PC-3 (cell line): ENCODE results near the gene TOMM40L. TPM values are rescaled to one million over a fixed set of nuclear protein-coding genes. Genes with fewer than 3 reads are reported as not detected.
A peak's percentile ranks its signal among the peaks of the same experiment; 100 is the strongest.

ENCODE experiments used
- ATAC-seq: fragments of 200-7000 bp; cut with Tn5 transposase; 2 replicates; pipeline ENCODE4 v1.9.1; 2020; ENCODE audit warnings: mild to moderate bottlenecking, moderate library complexity
- BruUV-seq: library from RNA; stranded (reverse); fragments of 400-500 nt; replicated peaks from 2 replicates; lab custom pipeline; 2021; lab: Mats Ljungman, UMichigan
- CTCF ChIA-PET: fragments of 300-600 bp; sonication (Branson Sonifier 250); formaldehyde crosslinking; loops from one replicate; lab custom pipeline; 2022; ENCODE audit warnings: antibody characterized with exemption; lab: Charles Lee
- POLR2A ChIA-PET: fragments of 300-600 bp; sonication (Branson Sonifier 250); formaldehyde crosslinking; loops from one replicate; lab custom pipeline; 2022; ENCODE audit warnings: antibody characterized with exemption; ENCODE audit not compliant: unreplicated experiment; lab: Charles Lee
- DNase-seq: peaks from one replicate; pipeline ENCODE4 v3.0.0-alpha.2; 2015
- H2AFZ ChIP-seq: fragments of 300-600 bp; sonication (generic); 2 replicates; pipeline ENCODE4 v1.6.0; 2016; ENCODE audit warnings: antibody characterized with exemption, low read length
- H3F3A ChIP-seq: fragments of 300-600 bp; sonication (generic); one replicate; pipeline ENCODE4 v1.6.0; 2017; ENCODE audit warnings: antibody characterized with exemption, low read length, control low read depth, mild to moderate bottlenecking; ENCODE audit not compliant: unreplicated experiment
- H3K27ac ChIP-seq: fragments of 300-600 bp; sonication (generic); 2 replicates; pipeline ENCODE4 v1.5.1; 2016; ENCODE audit warnings: mild to moderate bottlenecking, low read length
- H3K27me3 ChIP-seq: fragments of 300-600 bp; sonication (generic); 2 replicates; pipeline ENCODE4 v1.6.1; 2016; ENCODE audit warnings: low read length, mixed read lengths
- H3K36me3 ChIP-seq: fragments of 300-600 bp; sonication (generic); 2 replicates; pipeline ENCODE4 v1.6.1; 2016; ENCODE audit warnings: low read depth, mixed run types, low read length, mixed read lengths
- H3K4me1 ChIP-seq: fragments of 300-600 bp; sonication (generic); 2 replicates; pipeline ENCODE4 v1.5.1; 2016; ENCODE audit warnings: low read length; ENCODE audit not compliant: insufficient read depth
- H3K4me2 ChIP-seq: fragments of 300-600 bp; sonication (generic); 2 replicates; pipeline ENCODE4 v1.6.0; 2016; ENCODE audit warnings: low read length
- H3K4me3 ChIP-seq: fragments of 300-600 bp; sonication (generic); 2 replicates; pipeline ENCODE4 v1.5.1; 2016; ENCODE audit warnings: mild to moderate bottlenecking, low read length, mixed read lengths
- H3K79me2 ChIP-seq: fragments of 300-600 bp; sonication (generic); 2 replicates; pipeline ENCODE4 v1.6.1; 2017; ENCODE audit warnings: low read length, mixed read lengths
- H3K9ac ChIP-seq: fragments of 300-600 bp; sonication (generic); 2 replicates; pipeline ENCODE4 v1.6.0; 2016; ENCODE audit warnings: mild to moderate bottlenecking, low read length
- H3K9me2 ChIP-seq: fragments of 300-600 bp; sonication (generic); replicated peaks from 2 replicates; pipeline ENCODE4 v1.6.1; 2016; ENCODE audit warnings: mixed run types, low read length, mixed read lengths
- H3K9me3 ChIP-seq: fragments of 300-600 bp; sonication (generic); 2 replicates; pipeline ENCODE4 v1.6.1; 2016; ENCODE audit warnings: low read length, mixed read lengths
- H4K20me1 ChIP-seq: fragments of 300-600 bp; sonication (generic); 2 replicates; pipeline ENCODE4 v1.6.1; 2016; ENCODE audit warnings: low read length, mixed read lengths
- EZH2 ChIP-seq: fragments of 300-600 bp; sonication (generic); IDR thresholded peaks from one replicate; pipeline ENCODE4 v1.6.1; 2017; ENCODE audit warnings: antibody characterized with exemption, mild to moderate bottlenecking, low read length; ENCODE audit not compliant: unreplicated experiment
- EZH2phosphoT487 ChIP-seq: fragments of 300-600 bp; sonication (generic); IDR thresholded peaks from 2 replicates; pipeline ENCODE4 v1.6.1; 2018; ENCODE audit warnings: mild to moderate bottlenecking, antibody characterized with exemption, low read length, borderline replicate concordance
- intact Hi-C: fragments of 100-400 bp; cut with micrococcal nuclease; formaldehyde crosslinking; loops from 2 replicates; pipeline ENCODE4 v1.9.0; 2023
- total RNA-seq: library from RNA; depleted of rRNA; stranded (reverse); fragments of >200 nt; gene quantifications from 2 replicates; pipeline ENCODE4 v1.2.3, GENCODE V29; 2014
- TF ChIP-seq, protein P1 (sequence below): fragments of 300-600 bp; sonication (generic); conservative IDR thresholded peaks from 2 replicates; pipeline ENCODE4 v1.5.1; 2017; ENCODE audit warnings: antibody characterized with exemption, low read depth, mild to moderate bottlenecking, low read length

Gene TOMM40L
- total RNA-seq, 1 experiment from 2014 or later, result 23.2 TPM

DNA sequence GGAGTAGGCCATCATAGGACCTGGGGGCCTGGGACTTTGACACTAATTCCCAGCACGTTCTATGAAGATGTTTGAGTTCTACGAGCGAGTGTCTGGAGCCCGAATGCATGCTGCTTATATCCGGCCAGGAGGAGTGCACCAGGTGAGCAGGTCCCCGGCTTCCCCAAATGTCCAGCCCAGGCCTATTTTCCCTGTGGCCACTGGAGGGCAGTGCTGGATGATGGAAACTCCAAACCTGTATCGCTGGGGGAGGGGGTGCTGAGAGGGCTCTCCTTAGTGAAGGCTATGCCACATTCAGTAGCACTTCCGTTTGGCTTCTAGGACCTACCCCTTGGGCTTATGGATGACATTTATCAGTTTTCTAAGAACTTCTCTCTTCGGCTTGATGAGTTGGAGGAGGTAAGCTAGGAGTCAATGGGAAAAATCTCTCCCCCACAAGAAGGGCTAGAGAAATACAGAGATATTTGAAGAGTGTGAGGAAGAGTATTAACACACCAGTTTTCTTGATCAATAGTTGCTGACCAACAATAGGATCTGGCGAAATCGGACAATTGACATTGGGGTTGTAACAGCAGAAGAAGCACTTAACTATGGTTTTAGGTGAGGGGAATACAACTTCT is 16.0 kb upstream of the TOMM40L start:
- ChIA-PET POLR2A (no interaction called here), CTCF (no interaction called here)
- Histone ChIP-seq H3K9me2 (no peaks in the 10 kb centered on the region), H3K9ac (no peak overlapping the region), H3K27ac (no peak overlapping the region), H3F3A (peaks cover 3% of the 10 kb centered on the region), H3K4me1 (no peaks in the 10 kb centered on the region), H4K20me1 (no peaks in the 10 kb centered on the region), H3K27me3 (no peaks in the 10 kb centered on the region), H3K79me2 (peaks cover 4% of the 10 kb centered on the region; the same call in 1 of the 2 replicates), H3K4me3 (no peak overlapping the region), H2AFZ (0 out of 2 replicates have a peak overlapping the region, but pooled peaks have one; percentile 20), H3K9me3 (no peaks in the 10 kb centered on the region), H3K36me3 (peaks cover 68% of the 10 kb centered on the region), H3K4me2 (no peak overlapping the region)
- ATAC-seq (peak; percentile 96), DNase-seq (peak; percentile 92)
- TSS peak; percentile 4 for BruUV-seq
- intact Hi-C loops, result loop anchor here (1.0 to 5.0 kb wide), 2 partner anchors 15 to 162 kb away; no protein-coding TSS in a partner anchor
- no peak for TF ChIP-seq EZH2
- TF ChIP-seq, protein P1, sequence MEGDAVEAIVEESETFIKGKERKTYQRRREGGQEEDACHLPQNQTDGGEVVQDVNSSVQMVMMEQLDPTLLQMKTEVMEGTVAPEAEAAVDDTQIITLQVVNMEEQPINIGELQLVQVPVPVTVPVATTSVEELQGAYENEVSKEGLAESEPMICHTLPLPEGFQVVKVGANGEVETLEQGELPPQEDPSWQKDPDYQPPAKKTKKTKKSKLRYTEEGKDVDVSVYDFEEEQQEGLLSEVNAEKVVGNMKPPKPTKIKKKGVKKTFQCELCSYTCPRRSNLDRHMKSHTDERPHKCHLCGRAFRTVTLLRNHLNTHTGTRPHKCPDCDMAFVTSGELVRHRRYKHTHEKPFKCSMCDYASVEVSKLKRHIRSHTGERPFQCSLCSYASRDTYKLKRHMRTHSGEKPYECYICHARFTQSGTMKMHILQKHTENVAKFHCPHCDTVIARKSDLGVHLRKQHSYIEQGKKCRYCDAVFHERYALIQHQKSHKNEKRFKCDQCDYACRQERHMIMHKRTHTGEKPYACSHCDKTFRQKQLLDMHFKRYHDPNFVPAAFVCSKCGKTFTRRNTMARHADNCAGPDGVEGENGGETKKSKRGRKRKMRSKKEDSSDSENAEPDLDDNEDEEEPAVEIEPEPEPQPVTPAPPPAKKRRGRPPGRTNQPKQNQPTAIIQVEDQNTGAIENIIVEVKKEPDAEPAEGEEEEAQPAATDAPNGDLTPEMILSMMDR, result peak; percentile 98

DNA sequence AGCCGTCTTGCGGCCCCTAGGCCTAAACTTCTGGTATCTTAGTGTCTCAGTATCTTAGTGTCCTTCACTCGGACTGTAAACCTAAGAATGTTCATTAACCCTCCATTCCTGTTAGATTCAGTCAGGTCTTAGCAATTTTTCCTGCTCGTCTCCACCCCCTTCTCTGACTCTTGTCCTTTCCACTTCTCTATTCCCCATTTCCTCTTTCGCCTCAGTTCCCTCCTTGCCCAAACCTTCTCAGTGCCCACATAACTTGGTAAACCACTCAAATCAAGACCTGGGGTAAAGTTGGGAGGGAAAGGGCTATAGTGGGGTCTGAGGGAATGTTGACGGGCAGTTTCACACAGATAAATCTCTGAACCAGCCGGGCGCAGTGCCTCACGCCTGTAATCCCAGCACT is 11.5 kb upstream of the TOMM40L start:
- no peak overlapping the region for H2AFZ ChIP-seq
- BruUV-seq, result no TSS peak

DNA sequence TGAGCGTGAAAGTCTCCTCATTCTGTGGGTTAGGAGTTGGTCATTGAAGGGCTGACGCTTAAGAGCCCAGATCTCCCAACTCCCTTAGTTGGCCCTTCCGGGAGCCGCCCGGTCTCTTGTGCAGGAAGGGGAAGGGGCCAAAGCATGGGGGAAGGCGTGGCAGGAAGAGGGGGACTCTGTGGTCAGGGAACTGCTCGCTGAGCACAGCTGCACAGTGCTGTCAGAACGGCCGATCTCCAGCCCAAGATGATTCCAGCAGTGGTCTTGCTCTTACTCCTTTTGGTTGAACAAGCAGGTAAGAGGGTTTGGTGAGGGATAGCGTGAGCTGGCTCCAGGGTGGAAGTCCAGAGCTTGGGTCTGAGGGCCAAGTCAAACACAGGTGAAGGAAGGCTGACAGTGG is 10.8 kb upstream of the TOMM40L start, which contains the start of gene FCER1G:
TSS of gene FCER1G (plus strand) at position 220 of the 400 bp plus-strand sequence. CDS start at position 247, 27 bp downstream.
- no peaks in the 10 kb centered on the region for H3K27me3 ChIP-seq
- no peak within 1 kb of the TSS for H2AFZ ChIP-seq
- no peak within 1 kb of the TSS for H3K4me2 ChIP-seq
- BruUV-seq, result no TSS peak
- H3K9ac ChIP-seq, result no peak within 1 kb of the TSS
- no peak for DNase-seq
- intact Hi-C loops, result no loop called here
- peaks cover 45% of the 10 kb centered on the region for H3K36me3 ChIP-seq
- TF ChIP-seq EZH2phosphoT487 (no peak), EZH2 (no peak)
- TF ChIP-seq, protein P1, result no peak
- POLR2A ChIA-PET, result no interaction called here
- no peaks in the 10 kb centered on the region for H4K20me1 ChIP-seq
- CTCF ChIA-PET, result no interaction called here
- H3K4me3 ChIP-seq, result no peak within 1 kb of the TSS
- H3F3A ChIP-seq, result no peaks in the 10 kb centered on the region
- H3K9me2 ChIP-seq, result no peaks in the 10 kb centered on the region
- H3K79me2 ChIP-seq, result no peaks in the 10 kb centered on the region
- no peak within 1 kb of the TSS for H3K27ac ChIP-seq
- H3K9me3 ChIP-seq, result no peaks in the 10 kb centered on the region
- no peaks in the 10 kb centered on the region for H3K4me1 ChIP-seq
- ATAC-seq, result no peak

More for the DNA sequence above, 11.5 kb upstream of the TOMM40L start:
- peaks cover under 1% of the 10 kb centered on the region for H3F3A ChIP-seq
- no peak overlapping the region for H3K9ac ChIP-seq
- no peaks in the 10 kb centered on the region for H3K79me2 ChIP-seq
- H4K20me1 ChIP-seq, result no peaks in the 10 kb centered on the region
- intact Hi-C loops, result no loop called here
- H3K4me3 ChIP-seq, result no peak overlapping the region
- TF ChIP-seq EZH2 (no peak), EZH2phosphoT487 (no peak)
- TF ChIP-seq, protein P1, result no peak
- H3K27me3 ChIP-seq, result no peaks in the 10 kb centered on the region
- H3K9me2 ChIP-seq, result no peaks in the 10 kb centered on the region
- ChIA-PET POLR2A (no interaction called here), CTCF (no interaction called here)
- H3K9me3 ChIP-seq, result no peaks in the 10 kb centered on the region
- H3K4me2 ChIP-seq, result no peak overlapping the region
- no peak for ATAC-seq
- H3K36me3 ChIP-seq, result peaks cover 51% of the 10 kb centered on the region
- no peak for DNase-seq
- no peaks in the 10 kb centered on the region for H3K4me1 ChIP-seq
- H3K27ac ChIP-seq, result no peak overlapping the region
